Measurements from ENCODE around the gene SLN. TPM values are rescaled to one million over a fixed set of nuclear protein-coding genes. Genes with fewer than 3 reads are reported as not detected.

Gene SLN
- total RNA-seq, 1 donor from 2014 or later = not detected

DNA sequence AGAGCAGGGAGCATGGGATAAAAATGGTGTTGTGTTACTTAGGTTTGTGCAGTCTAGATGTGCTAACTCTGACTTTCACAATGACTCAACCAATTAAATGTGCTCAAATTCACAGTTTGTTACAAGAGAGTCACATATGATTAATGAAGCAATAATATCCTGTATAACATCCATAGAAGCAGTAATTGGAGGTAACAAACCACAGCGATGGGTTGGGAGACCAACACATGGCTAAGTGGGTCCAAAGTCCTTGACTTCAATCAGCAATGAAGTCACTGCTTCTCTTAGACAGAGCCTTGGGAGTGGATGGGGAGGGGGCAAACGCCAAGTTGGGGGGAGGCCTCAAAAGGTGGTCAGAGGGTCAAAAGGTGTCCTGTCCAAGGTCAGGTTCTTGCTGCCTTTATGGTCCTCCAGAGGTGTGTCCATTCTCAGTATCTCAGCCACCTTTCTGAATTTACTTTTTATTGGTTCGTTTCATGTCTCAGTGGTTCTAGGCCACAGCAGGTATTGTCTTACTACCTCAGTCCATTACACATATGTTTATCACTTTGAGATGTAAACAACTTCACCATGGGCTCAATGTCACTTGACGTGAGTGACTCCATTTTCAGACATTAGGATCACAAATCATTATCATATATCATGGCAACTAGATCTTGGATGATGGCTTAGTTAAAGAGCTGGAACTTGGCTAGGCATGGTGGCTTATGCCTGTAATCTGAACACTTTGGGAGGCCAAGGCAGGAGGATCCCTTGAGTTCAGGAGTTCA, 32.4 kb downstream of the SLN start:
- H3K9me3 Mint-ChIP-seq (ENCODE audit: unreplicated experiment) = no peaks in the 10 kb centered on the region

DNA sequence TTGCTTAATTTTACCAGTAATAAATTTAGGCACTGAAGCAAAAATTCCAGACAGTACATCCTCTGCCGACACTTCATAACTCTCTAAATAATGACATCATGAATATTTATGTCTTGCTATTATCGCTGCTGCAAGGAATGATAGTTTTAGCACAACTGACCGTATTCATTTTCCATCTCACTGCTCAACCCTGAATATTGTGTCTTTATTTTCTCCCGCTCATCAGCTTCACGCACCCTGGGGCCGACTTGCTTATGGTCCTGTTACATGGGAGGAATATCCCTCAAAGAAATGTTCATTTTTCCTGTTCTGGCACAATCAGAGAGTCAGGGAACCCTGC, 33.3 kb downstream of the SLN start:
- TF ChIP-seq, protein P1, sequence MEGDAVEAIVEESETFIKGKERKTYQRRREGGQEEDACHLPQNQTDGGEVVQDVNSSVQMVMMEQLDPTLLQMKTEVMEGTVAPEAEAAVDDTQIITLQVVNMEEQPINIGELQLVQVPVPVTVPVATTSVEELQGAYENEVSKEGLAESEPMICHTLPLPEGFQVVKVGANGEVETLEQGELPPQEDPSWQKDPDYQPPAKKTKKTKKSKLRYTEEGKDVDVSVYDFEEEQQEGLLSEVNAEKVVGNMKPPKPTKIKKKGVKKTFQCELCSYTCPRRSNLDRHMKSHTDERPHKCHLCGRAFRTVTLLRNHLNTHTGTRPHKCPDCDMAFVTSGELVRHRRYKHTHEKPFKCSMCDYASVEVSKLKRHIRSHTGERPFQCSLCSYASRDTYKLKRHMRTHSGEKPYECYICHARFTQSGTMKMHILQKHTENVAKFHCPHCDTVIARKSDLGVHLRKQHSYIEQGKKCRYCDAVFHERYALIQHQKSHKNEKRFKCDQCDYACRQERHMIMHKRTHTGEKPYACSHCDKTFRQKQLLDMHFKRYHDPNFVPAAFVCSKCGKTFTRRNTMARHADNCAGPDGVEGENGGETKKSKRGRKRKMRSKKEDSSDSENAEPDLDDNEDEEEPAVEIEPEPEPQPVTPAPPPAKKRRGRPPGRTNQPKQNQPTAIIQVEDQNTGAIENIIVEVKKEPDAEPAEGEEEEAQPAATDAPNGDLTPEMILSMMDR (IDR thresholded peaks at IDR 0.05) = no peak
- Mint-ChIP-seq H3K27ac (ENCODE audit: unreplicated experiment) (no peak overlapping the region), H3K36me3 (ENCODE audit: unreplicated experiment) (no peaks in the 10 kb centered on the region), H3K27me3 (ENCODE audit: unreplicated experiment) (peaks cover 15% of the 10 kb centered on the region), H3K4me3 (ENCODE audit: unreplicated experiment) (no peak overlapping the region), H3K4me1 (ENCODE audit: unreplicated experiment) (no peaks in the 10 kb centered on the region), H3K9me3 (ENCODE audit: unreplicated experiment) (no peaks in the 10 kb centered on the region)
- DNase-seq (ENCODE audit: extremely low spot score, unreplicated experiment) = no peak

More for the DNA sequence above, 32.4 kb downstream of the SLN start:
- Mint-ChIP-seq H3K4me1 (ENCODE audit: unreplicated experiment) (no peaks in the 10 kb centered on the region), H3K27me3 (ENCODE audit: unreplicated experiment) (peaks cover 14% of the 10 kb centered on the region), H3K4me3 (ENCODE audit: unreplicated experiment) (no peak overlapping the region), H3K27ac (ENCODE audit: unreplicated experiment) (no peak overlapping the region), H3K36me3 (ENCODE audit: unreplicated experiment) (no peaks in the 10 kb centered on the region)
- DNase-seq (ENCODE audit: extremely low spot score, unreplicated experiment) = no peak
- TF ChIP-seq, protein P1 (IDR thresholded peaks at IDR 0.05) = no peak

DNA sequence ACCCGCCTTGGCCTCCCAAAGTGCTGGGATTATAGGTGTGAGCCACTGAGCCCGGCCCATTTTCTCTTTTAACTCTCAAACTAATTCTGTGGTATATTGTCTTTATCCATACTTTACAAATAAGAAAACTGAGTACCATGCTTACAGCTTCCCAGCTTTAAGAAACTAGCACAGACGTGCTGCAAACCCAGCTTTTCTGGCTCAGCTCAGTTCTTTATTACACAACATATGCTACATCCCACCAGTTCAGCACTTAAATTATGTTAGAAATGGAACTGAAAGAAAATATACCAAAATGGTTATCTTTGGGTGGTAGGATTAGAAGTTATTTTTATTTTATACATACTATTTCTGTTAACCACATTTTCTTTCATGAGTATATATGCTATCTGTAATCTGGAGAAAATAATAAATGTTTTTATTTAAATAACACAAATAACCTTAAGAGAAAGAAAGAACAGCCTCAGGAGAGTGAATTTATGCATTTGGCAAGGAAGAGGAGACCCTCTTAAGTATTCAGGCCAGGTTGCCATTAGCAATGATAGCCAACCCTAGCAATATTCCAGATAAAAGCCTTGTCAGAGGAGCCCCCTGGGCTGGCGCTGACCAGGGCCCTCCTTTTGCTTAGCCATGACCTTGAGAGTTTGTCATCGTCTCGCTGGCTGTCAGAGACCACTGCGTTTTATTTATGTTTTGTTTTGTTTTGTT, 33.8 kb downstream of the SLN start:
- TF ChIP-seq, protein P1 (IDR thresholded peaks at IDR 0.05) = no peak
- Mint-ChIP-seq H3K36me3 (ENCODE audit: unreplicated experiment) (no peaks in the 10 kb centered on the region), H3K4me1 (ENCODE audit: unreplicated experiment) (no peaks in the 10 kb centered on the region), H3K9me3 (ENCODE audit: unreplicated experiment) (no peaks in the 10 kb centered on the region), H3K27me3 (ENCODE audit: unreplicated experiment) (peaks cover 15% of the 10 kb centered on the region), H3K27ac (ENCODE audit: unreplicated experiment) (no peak overlapping the region), H3K4me3 (ENCODE audit: unreplicated experiment) (no peak overlapping the region)
- no peak for DNase-seq (ENCODE audit: extremely low spot score, unreplicated experiment)

DNA sequence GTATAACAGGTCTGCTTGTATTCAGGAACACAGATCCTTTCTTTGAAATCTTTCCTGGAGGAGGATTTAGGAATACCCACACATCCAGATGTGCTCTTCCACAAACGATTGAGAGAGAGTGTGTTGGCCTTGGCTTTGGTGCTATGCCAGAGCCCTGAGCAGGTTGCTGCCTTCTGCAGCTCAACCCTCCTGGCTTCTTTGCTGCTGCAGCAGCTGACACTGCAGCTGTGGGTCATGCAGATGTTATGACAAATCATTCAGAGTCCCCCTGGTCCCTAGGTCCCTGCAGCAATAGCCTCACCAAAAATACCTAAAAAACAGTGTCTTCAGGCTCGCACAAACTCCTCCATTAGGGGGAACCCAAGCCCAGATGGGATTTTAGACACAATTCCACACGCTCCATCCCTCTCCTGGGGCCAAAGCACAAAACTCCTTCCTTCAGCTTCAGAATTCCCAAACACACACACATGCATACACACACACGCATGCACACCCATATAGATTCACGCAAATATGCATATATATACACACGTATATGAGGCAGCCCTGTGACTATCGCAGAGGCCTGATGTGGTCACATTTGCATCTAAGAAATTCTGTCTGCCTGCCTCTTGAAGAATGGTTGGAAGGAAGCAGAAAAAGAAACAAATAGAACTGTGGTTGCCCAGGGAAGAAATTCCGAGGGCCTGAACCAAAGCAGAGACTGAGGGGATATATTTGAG, 35.4 kb downstream of the SLN start:
- no peak overlapping the region for H3K27ac Mint-ChIP-seq (ENCODE audit: unreplicated experiment)
- TF ChIP-seq, protein P1 (IDR thresholded peaks at IDR 0.05) = no peak
- peaks cover 15% of the 10 kb centered on the region for H3K27me3 Mint-ChIP-seq (ENCODE audit: unreplicated experiment)
- H3K4me1 Mint-ChIP-seq (ENCODE audit: unreplicated experiment) = no peaks in the 10 kb centered on the region
- no peaks in the 10 kb centered on the region for H3K36me3 Mint-ChIP-seq (ENCODE audit: unreplicated experiment)
- no peaks in the 10 kb centered on the region for H3K9me3 Mint-ChIP-seq (ENCODE audit: unreplicated experiment)
- DNase-seq (ENCODE audit: extremely low spot score, unreplicated experiment) = no peak
- no peak overlapping the region for H3K4me3 Mint-ChIP-seq (ENCODE audit: unreplicated experiment)

DNA sequence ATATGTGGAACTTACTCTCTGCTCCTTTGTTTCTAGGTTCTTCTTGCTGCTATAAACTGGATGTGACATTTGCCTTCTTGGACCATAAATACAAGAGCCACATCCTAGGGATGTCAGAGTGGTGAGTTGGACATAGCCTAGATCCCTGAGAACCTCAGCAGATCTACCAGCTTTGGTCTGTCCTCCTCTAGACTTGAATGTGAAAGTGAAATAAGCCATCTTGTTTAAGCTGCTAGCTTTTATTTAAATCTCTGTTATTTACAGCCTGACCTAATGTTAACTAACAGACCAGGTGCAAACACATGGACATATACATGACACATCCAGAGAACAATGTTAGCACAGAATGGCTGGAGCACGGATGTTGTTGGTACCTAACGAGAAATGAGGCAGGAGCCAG, 36.0 kb downstream of the SLN start:
- H3K36me3 Mint-ChIP-seq (ENCODE audit: unreplicated experiment) = no peaks in the 10 kb centered on the region

More for the DNA sequence above, 36.0 kb downstream of the SLN start:
- TF ChIP-seq, protein P1 (IDR thresholded peaks at IDR 0.05) = no peak
- no peak for DNase-seq (ENCODE audit: extremely low spot score, unreplicated experiment)
- H3K27ac Mint-ChIP-seq (ENCODE audit: unreplicated experiment) = no peak overlapping the region
- no peak overlapping the region for H3K4me3 Mint-ChIP-seq (ENCODE audit: unreplicated experiment)
- peaks cover 15% of the 10 kb centered on the region for H3K27me3 Mint-ChIP-seq (ENCODE audit: unreplicated experiment)
- H3K4me1 Mint-ChIP-seq (ENCODE audit: unreplicated experiment) = no peaks in the 10 kb centered on the region
- no peaks in the 10 kb centered on the region for H3K9me3 Mint-ChIP-seq (ENCODE audit: unreplicated experiment)

Measured in osteocyte (in vitro differentiated cells).